Stimulated activated CD8-positive, alpha-beta memory T cell treated with anti-CD3 and anti-CD28 coated beads, Interleukin-12 subunit alpha, Interleukin-12 subunit beta, amount 100 ng/mL, for 1 hour (primary cell): Measurements from ENCODE around the gene POLD1.
A peak's percentile ranks its signal among the peaks of the same experiment; 100 is the strongest.
"Not testable (repeated sequence)": the region's sequence is repeated elsewhere in the genome, so short reads cannot be mapped to it uniquely, and the experiment has no call there.

ENCODE experiments used
- DNase-seq: peaks from one replicate; pipeline ENCODE4 v3.0.0-alpha.2; 2020; ENCODE audit warnings: low read depth

The POLD1 gene

DNA sequence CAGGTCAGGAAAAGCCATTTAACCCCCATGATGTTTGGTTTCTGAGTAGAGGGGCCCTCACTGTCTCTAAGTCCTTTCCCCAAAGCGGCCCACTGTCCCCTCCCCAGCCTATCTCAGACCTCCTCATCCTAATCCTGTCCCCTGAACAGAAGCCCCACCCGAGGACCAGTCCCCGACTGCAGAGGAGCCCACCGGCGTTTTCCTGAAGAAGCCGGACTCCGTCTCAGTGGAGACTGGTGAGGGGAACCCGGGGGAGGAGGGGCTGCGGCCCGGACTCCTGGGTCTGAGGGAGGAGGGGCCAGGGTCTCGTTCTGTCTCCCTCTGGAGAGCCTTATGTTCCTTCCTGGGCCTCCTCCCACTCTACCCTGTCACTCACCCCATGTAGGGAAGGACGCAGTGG, 51.5 kb downstream of the POLD1 start:
- DNase-seq, result no peak

DNA sequence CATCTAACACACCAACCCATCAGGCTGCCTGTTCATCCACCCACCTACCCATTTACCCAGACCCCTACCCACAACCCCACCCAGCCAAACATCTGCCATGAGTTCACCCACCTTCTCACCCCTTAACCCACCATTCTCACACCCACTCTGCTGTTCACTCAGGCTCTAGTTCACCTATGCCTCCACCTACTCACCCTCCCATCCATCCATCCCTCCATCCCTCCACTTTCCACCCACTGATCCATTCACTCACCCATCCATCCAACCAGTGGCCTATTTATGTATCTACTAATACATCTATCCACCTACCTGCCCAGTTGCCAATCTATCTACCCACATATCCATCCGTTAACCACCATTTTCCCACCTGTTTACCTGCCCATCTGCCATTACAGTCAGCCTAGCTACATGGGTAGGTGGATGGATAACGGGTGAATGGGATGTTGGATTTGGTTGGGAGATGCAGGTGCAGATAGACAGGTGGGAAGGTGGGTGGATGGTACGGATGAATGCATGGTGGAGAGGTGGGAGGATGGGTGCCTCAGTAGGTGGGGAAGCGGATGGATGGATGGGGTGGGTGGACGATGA, 53.8 kb downstream of the POLD1 start:
- no peak for DNase-seq

DNA sequence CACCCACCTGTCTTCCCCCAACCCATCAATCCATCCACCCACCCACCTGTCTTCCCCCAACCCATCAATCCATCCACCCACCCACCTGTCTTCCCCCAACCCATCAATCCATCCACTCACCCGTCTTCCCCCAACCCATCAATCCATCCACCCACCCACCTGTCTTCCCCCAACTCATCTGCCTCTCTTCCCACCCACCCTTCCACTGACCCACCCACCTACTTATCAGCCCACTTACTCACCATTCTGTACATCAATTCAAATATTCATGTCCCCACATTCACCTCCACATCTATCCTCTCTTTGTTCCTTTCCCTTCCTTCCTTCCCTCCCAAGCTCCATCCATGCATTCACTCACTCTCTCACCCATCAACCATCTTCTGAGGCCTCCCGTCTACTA, 55.0 kb downstream of the POLD1 start:
- DNase-seq, result not testable (repeated sequence)

DNA sequence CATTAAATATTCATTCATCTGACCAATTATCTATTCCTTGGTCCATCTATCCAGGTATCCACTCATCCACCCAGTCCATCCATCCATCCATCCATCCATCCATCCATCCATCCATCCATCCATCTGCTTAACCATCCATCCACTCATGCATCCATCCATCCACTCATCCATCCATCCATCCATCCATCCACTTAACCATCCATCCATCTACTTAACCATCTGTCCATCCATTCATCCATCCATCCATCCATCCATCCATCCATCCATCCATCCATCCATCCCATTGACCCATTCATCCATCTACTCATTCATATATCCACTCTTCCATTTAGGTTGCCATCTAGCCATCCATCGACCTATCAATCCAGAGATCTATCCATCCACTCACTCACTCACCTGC, 59.9 kb downstream of the POLD1 start:
- no peak for DNase-seq

DNA sequence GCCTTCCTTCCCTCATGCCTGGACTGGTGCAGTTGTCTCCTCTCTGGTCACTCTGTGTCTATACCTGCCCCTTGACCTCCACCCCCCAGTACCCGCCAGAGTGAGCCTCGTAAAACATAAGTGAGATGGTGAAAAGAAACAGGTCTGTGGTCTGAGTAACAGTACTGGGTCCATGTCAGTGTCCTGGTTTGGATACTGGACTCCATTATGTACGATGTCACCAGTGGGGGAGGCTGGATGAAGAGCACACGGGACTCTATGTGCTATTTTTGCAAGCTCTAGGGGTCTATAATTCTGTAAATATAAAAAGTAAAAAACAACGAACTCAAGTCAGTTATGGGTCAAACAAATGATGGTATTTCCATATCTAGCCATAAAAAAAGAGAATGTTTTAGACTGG, 62.9 kb downstream of the POLD1 start:
- DNase-seq, result no peak

DNA sequence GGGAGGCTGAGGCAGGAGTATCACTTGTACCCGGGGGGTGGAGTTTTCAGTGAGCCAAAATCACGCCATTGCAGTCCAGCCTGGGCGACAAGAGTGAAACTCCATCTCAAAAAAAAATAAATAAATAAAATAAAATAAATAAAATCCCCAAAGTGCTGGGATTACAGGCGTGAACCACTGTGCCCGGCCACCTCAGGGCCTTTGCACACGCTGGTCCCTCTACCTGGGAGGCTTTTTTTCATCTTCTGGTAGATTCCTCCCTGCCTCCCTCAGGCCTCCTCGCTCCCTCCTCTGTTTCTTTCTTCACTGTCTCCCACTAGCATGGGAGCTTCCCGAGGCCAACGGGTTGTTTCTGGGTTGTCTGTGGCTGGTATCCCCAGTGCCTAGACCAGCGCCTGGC, 63.6 kb downstream of the POLD1 start:
- DNase-seq, result no peak

DNA sequence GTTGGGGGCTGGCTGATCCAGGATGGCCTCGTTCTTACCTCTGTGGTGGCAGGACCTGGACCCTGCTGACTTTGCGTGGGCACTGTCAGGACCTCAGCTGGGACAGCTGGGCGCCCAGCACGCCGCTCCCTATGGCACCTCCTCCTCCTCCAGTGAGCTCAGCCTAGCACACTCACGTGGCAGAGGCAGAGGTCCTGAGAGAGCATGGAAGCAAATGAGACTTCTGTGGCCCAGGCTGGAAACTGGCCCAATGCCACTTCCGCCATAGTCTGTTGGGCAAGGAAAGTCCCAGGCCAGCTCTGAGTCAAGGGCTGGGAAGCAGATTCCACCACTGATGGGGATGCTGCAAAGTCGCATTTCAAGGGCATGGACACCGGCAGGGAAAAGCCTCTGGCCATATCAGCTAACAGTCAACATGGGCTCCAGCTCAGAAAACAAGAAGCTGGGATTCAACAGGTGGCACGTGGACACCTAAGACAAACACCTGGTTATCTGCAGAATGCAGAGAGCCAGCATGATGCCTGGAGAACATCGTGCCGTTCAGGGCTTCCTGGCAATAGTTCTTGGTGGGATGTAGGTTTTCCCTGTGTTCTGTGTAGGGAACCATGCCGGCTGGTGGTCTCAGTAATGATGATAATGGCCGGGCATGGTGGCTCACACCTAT, 65.2 kb downstream of the POLD1 start:
- no peak for DNase-seq

DNA sequence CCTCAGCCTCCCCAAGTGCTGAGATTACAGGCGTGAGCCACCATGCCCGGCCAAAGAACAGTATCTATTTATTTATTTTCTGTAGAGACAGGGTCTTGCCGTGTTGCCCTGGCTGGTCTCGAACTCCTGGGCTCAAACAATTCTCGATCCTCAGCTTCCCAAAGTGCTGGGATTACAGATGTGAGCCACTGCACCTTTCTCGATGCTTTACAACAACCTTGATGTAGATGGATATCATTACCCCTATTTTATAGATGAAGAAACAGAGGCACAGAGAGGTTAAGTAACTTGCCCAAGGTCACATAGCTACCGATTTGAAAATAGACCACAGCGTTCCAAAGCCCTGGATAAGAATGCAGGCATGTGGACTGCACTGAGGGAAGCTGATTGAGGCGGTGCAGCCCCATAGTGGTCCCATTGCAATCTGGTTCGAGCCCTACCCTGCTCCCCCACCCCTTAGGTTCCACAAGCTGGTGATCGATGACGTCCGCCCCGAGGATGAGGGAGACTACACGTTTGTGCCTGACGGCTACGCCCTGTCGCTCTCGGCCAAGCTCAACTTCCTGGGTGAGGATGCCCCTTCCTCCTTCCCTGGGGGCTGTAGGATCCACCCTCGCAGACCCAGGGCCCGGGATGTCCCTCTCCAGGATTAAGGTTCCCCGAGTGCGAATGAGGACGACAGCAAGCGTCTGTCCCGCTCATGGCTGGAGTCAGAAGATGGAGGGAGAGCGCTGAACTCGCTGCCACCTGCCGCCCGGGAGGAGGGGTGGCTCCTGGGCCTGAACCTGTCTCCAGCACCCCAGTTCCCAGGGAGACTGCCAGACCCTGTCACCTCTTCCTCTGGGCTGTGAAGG, 66.4 kb downstream of the POLD1 start:
- DNase-seq, result no peak

DNA sequence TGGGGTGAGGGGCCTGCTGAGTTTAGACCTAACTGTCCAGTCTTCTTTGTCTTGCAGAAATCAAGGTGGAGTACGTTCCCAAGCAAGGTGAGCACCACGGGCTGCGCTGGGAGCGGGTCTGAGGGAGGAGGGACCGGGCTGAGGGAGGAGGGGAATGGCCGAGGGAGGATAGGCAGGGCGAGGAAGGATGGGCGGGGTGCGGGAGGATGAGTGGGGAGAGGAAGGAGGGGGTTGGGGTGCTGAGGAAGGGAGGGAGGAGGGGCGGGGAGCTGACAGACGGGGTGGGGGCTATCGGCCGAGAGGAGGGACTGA, 67.0 kb downstream of the POLD1 start:
- no peak for DNase-seq

DNA sequence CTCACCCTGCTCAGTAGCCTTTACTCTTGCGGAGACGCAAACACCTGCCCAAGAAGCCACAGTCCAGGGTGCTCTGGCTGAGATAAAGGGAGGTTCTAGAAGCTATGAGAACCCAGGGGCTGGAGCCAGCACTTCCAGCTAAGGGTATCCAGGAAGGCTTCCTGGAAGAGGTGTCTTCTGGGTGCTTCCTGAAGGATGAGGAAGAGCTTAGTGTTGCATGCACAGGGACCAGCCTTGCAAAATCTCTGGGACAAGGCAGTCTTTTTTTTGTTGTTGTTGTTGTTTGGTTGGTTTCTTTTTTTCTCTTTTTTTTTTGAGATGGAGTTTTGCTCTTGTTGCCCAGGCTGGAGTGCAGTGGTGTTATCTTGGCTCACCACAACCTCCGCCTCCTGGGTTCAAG, 69.1 kb downstream of the POLD1 start:
- no peak for DNase-seq

DNA sequence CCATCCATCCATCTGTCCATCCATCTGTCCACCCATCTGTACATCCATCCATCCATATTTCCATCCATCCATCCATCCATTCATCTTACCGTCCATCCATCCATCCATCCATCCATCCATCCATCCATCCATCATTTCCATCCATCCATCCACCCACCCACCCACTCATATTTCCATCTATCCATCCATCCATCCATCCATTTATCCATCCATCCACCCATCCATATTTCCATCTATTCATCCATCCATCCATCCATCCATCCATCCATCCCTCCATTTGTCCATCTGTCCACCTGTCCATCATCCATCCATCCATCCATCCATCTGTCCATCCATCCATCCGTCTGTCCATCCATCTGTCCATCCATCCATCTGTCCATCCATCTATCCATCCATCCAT, 71.8 kb downstream of the POLD1 start:
- DNase-seq, result no peak

DNA sequence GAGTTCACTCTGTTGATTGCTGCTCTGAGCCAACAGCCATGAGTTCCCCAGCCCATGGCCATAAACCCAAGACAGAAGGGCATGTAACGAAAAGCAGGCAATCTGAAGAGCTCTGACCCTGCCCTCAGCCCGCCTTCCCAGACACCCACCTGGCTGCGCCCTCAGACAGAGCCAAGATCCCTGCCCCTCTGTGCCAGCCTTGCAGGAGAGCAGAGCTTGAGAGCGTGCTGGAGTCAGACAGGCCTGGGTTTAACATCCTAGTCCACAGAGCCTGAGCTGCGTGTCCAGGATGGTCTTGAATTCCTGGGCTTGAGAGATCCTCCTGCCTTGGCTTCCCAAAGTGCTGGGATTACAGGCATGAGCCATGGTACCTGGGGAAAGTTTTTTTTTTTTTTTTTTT, 73.2 kb downstream of the POLD1 start:
- DNase-seq, result no peak

DNA sequence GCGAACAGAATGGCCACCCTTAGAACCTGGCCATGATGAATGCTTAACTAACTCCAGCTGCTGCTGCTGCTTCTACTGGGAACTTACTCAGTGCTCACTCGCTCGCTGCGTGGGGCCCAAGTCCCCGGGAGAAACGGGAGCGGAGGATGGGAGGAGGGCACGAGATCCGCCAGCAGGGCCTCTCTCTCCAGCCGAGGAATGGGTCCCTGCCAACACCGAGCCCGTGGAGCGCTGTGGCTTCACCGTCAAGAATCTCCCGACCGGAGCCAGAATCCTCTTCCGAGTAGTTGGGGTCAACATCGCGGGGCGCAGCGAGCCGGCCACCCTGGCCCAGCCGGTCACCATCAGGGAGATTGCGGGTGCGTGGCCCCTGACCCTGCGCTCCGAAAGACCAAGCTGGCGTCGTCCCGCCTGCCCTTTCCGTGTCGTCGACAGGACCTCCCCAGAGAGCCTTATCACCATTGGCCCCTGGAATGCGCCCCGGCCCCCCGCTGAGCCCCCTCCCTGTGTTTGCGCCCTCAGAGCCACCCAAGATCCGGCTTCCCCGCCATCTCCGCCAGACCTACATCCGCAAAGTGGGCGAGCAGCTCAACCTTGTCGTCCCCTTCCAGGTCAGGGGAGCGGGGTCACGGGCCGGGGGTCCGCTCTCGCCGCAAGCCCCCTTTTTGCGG, 74.4 kb downstream of the POLD1 start:
- DNase-seq, result no peak

DNA sequence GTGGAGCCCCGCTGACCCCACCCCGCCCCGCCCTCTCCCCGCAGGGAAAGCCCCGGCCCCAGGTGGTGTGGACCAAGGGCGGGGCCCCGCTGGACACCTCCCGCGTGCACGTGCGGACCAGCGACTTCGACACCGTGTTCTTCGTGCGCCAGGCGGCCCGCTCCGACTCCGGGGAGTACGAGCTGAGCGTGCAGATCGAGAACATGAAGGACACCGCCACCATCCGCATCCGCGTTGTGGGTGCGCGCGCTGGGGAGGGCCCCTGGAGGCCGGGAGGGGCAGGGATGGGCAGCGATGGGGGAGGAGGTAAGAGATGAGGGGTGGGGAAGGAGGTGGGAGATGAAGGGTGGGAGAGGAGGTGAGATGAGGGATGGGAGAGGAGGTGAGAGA, 74.9 kb downstream of the POLD1 start:
- no peak for DNase-seq

DNA sequence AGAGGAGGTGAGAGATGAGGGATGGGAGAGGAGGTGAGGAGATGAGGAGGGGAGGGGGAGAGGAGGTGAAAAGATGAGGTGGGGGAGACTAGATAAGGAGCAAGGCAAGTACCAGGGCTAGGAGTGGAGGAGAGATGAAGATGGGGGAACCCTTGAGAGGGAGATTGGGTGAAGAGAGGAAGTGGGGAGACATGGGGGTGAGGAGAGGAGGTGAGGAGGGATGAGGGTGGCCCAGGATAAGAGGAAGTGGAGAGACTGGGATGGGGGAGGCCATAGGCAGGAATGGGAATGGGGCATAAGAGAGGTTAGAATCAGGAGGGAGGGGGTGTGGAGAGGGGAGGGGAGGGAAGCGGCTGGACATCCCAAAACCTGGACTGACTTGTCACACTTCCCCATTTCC, 75.5 kb downstream of the POLD1 start:
- DNase-seq, result no peak

DNA sequence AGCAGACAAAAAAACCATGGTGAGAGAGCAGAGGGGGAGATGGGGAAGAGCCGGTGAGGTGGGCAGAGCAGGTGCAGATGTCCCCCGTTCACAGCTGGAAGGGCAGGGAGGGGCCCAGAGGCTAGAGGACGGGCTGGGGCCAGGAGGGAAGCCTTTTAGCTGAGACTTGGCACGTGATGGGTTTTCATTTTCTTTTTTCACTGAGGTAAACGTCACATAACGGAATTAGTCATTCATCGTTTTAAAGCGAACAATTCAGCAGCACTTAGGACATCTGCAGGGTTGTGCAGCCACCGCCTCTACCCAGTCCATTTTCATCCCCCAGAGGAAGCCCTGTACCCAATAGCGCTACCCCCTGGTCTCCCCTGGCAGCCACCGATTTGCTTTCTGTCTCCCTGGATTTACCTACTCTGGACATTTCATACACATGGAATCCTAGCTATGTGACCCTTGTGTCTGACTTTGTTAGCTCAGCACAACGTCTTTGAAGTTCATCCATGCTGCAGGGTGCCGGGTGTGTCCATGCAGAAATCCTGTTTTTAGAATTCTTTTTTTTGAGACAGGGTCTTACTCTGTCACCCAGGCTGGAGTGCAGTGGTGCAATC, 76.1 kb downstream of the POLD1 start:
- no peak for DNase-seq

DNA sequence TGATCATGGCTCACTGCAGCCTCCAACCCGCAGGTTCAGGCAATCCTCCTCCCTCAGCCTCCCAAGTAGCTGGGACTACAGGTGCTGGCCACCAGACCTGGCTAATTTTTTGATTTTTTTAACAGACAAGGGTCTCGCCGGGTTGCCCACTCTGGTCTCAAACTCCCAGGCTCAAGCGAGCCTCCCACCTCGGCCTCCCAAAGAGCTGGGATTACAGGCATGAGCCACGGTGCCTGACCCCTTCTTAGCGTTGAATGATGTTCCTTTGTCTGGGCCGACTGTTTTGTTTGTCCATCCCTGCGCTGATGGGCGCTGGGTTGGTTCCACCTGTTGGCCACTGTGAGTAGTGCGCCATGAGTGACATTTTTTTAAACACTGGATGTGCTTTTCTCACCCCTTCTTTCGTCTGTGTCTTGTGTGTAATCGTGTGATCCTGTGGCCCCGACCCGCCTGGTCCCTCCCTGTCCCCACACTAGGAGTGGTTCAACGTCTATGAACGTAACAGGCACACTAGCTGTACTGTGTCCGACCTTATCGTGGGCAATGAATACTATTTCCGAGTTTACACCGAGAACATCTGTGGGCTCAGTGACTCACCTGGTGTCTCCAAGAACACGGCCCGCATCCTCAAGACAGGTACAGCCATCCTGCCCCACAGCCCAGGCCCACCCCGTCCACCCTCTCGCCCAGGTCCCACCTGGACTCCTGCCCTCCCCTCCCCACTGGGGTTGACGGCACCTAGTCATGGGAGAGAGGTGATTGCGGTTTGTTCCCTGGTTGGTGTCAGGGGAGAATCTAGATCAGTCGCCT, 77.1 kb downstream of the POLD1 start:
- peak; percentile 28 for DNase-seq

DNA sequence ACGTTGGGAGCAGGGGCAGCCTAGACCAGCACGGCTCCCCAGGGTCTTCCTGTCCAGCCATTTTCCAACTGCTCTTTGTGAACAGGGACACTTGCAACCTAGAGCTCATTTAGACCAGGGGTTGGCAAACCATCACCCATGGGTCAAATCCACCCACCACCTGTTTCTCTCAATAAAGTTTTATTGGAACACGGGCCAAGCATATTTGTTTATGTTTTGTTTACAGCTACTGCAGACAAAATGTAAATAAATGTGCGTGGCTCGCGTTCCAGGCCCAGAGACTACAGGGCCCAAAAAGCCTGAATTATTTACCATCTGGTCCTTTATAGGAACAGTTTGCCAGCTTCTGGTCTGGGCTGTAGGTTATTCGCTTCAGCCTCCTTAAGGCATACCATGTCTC, 78.8 kb downstream of the POLD1 start:
- no peak for DNase-seq

DNA sequence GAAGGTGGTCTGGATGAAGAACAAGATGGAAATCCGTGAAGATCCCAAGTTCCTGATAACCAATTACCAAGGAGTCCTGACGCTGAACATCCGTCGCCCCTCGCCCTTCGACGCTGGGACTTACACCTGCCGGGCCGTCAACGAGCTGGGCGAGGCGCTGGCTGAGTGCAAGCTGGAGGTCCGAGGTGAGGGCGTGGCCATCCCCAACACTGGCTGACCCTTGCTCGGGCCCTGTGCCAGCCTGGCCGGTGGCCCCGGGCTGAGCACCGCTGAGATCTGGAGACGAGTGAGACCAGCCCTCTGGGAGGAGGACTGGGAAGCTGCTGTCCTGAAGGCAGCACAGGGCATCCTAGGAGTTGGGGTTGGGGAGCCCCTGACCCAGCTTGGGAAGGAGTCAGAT, 80.2 kb downstream of the POLD1 start:
- no peak for DNase-seq

DNA sequence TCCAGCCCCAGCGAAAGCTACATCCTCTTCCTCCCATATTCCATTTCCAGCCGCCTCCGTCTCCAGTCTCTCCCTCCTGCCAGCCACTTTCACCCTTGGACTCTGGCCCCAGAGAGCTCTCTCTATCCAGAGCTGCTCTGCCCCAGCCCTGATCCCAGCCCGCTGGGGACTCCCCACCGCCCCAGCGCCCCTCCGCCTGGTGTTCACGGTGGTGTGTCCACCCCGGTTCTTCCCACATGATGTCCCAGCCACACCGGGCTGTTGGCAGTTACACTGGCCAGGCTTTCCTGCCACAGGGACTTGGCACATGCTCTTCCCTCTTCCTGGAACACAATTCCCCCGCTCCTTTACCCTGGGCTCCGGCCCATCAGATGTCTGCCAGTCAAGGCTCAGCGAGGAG, 80.9 kb downstream of the POLD1 start:
- no peak for DNase-seq

DNA sequence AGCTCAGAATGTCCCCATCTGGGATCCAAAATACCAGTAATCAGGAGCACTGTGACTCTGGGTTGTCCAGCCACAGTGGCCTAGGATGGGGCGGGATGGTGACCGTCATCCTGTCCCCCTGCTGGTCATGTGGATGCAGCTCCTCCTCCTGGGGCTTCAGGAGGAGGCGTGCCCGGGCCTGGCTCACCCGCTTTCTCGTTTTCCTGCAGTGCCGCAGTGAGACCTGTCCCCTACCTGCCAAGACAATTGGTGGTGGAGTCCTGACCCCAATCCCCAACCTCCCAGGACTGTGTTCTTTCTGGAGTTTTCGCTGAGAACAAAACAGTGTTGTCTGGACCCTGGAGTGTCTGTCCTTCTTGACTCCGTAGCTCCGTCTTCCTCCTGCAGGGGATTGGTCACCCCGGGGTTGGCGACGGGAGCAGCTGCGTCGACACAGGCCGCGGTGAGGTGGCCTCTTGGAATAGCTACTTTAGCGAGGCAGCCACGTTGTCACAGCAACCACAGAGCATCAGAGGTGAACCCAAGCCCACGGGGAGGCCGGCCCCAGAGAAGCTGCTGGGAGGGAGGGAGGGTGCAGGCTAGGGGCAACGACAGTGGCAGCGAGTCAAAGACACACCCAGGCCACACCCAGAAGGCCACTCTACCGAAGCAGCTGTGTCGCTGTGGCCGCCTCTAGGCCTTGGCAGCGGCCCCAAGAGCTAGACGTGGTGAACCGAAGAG, 82.0 kb downstream of the POLD1 start:
- DNase-seq, result no peak
